ENCODE data around the gene TRMT112.
A peak's percentile ranks its signal among the peaks of the same experiment; 100 is the strongest.

Gene TRMT112

GRCh38 chr11:64349404-64349803, 32.0 kb upstream of the TRMT112 start:
- no peak for DNase-seq

DNA sequence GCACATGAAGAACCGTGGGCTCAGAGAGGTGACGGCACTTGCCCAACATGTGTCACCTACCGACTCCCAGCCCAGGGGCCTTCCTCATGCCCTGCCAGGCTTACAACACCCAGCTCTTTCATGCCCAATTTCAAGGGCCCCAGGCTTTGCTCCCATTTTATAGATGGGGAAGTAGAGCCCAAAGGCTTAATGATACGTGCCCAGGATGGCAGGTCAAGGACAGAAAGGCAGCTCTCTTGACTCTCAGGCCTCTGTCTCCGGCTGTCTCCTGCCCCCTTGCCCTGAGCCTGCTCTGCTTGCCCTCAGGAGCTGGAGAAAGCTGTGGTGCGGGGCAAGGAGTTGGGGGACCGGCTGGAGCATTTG, 31.6 kb upstream of the TRMT112 start:
- no peak for DNase-seq

- no peak for DNase-seq
Observed at GRCh38 chr11:64348383-64349024, 31.1 kb upstream of the TRMT112 start.

GRCh38 chr11:64347193-64347867, 30.0 kb upstream of the TRMT112 start:
- DNase-seq = no peak

- DNase-seq = no peak
Observed at GRCh38 chr11:64344787-64345186, 27.4 kb upstream of the TRMT112 start.

GRCh38 chr11:64343767-64344559, 26.6 kb upstream of the TRMT112 start:
- no peak for DNase-seq

DNA sequence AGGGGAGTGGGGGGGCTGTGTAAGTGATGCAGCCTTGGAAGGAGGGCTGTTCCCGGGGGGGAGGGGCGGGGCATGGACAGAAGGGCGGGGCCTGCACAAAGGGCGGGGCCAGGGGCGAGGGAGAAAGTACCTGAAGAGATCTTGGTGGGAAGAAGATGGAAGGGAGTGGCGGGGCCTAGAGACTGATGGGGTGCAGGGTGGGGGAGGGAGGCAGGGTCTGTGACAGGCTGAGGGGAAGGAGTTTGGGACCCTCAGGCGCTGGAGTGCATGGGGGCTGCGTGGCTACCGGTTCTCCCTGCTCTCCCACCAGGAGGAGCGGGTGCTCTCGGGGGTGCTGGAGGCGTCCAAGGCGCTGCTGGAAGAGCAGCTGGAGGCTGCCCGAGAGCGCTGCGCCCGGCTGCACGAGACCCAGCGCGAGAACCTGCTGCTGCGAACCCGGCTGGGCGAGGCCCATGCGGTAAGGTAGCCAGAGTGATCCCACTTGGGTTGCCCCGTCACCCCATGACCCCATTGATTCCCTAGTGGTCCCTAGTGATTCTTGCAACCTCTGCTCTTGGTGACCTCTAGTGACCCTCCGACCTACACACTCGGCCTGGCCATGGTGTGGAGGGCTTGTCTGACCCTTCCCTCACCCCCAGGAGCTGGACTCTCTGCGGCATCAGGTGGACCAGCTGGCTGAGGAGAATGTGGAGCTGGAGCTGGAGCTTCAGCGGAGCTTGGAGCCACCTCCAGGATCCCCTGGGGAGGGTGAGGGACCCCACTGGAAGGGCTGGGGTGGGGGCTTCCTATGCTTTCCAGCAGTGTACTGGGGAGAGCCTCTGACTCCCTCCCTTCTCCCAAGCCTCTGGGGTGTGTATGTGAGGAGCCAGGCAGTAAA, 25.7 kb upstream of the TRMT112 start:
- DNase-seq = no peak

DNA sequence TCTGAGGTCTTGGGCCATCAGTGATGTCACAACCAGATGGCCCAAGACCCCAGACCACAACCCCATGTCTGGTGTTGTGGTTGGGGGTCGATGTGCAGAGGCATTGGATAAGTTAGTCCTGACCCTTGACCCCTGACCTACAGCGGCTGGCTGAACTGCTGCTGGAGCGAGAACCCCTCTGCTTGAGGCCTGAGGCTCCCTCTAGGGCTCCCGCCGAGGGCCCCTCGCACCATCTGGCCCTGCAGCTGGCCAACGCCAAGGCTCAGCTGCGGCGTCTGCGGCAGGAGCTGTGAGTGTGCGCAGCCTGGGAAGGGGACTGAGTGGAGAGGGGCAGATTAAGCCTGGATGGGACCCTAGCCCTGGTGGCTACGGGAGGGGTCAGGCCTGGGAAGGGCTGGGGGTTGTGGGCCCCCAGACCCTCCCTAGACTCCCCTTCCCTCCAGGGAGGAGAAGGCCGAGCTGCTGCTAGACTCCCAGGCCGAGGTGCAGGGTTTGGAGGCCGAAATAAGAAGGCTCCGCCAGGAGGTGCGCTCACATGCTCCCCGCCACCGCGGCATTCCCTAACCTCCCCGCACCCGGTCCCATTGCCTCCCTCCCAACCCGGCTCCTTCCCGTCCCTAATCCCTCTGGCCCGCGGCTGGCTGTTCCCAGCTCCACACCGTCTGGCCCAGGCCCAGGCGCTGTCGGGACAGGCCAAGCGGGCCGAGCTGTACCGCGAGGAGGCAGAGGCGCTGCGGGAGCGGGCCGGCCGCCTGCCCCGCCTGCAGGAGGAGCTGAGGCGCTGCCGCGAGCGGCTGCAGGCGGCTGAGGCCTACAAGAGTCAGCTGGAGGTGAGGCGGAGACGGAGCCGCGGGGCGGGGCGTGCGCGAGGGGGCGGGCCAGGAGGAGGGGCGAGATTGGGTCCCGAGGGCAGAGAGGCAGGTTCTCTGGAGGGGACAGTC, 24.8 kb upstream of the TRMT112 start:
- peak; percentile 93 for DNase-seq

- no peak for DNase-seq
Observed at GRCh38 chr11:64341429-64341828, 24.1 kb upstream of the TRMT112 start.

- DNase-seq = peak; percentile 77
Observed at GRCh38 chr11:64340671-64341335, 23.4 kb upstream of the TRMT112 start.

GRCh38 chr11:64339754-64340408, 22.5 kb upstream of the TRMT112 start, which contains the start of gene CCDC88B:
Gene CCDC88B (plus strand): TSS chr11:64340204. CDS start chr11:64340267, 63 bp downstream.
- peak; percentile 91 for DNase-seq

DNA sequence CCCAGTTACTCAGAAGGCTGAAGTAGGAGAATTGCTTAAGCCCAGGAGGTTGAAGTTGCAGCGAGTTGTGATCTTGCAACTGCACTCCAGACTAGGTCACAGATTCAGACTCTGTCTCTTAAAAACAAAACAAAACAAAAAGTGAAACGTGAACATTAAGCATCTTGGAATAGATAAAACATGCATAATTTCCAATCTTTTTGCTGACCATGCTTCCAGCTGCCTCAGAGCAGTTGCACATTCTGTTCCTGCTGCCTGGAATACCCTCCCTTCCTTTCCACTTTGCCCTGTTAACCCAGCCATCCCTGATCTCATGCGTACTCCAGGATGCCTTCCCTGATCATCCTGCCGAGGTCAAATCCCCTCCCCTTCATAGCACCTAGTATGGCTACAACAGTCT, 21.9 kb upstream of the TRMT112 start:
- DNase-seq = no peak

DNA sequence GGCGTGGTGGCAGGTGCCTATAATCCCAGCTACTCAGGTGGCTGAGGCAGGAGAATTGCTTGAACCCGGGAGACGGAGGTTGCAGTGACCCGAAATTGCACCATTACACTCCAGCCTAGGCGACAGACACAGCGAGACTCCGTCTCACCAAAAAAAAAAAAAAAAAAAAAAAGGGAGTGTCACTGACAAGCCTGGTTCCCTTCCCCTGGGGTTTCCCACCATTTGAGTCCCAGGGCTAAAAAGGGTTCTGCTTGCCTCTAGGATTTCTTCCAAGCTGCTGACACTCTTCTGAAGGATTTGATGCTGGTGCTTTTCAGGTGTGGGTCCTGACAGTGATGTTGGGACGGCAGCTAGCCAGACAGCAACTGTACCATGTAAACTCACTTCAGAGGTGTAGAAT, 21.4 kb upstream of the TRMT112 start:
- no peak for DNase-seq

- no peak for DNase-seq
Observed at GRCh38 chr11:64337538-64338249, 20.3 kb upstream of the TRMT112 start.

DNA sequence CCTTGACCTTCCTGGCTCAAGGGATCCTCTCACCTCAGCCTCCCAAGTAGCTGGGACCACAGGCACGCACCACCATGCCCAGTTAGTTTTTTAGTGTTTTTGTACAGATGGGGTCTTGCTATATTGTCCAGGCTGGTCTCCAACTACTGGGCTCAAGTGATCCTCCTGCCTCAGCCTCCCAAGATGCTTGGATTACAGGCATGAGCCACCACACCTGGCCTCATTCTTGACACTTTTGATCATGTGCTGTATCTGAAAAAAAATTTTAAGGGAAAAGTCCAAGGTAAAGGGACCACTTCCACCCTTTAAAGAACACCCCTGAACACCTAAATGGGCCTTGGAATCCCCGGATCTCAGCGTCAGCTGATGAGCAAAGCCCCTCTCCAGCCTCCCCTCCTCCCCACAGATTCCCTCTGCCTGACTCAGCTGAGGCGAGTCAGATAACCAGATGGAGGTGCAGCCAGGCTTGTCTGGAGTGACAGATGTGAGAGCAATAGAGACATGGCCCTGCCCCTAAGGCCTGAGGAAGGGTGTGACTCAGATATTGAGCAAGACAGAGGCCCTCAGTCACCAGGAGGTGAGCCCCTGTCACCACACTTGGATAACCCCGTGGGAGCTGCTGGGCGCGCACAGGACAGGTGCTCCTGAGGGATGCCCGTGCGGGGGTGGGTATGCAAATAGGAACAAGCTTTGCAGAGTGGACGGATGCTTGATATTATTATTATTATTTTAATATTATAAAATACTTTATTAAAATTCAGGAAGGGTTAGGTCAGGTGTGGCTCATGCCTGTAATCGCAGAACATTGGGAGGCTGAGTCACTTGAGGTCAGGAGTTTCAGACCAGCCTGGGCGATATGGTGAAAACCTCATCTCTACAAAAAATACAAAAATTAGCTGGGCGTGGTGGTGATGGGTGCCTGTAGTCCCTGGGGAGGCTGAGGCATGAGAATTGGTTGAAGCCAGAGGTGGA, 17.7 kb upstream of the TRMT112 start:
- DNase-seq = no peak

DNA sequence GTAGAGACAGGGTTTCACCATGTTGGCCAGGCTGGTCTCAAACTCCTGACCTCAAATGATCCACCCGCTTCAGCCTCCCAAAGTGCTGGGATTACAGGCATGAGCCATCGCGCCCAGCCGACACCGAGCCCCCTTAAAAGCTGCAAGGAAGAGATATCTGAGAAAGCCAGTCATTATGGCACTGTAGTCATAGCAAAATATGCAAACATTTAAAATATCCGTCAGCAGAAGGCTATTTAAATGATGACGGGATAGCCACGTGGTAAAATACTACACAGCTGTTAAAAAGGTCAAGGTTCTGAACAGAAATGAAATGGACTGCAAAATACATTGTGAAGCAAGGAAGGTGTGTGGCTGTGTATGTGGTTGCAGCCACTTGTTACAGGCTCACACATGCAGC, 16.2 kb upstream of the TRMT112 start:
- no peak for DNase-seq

DNA sequence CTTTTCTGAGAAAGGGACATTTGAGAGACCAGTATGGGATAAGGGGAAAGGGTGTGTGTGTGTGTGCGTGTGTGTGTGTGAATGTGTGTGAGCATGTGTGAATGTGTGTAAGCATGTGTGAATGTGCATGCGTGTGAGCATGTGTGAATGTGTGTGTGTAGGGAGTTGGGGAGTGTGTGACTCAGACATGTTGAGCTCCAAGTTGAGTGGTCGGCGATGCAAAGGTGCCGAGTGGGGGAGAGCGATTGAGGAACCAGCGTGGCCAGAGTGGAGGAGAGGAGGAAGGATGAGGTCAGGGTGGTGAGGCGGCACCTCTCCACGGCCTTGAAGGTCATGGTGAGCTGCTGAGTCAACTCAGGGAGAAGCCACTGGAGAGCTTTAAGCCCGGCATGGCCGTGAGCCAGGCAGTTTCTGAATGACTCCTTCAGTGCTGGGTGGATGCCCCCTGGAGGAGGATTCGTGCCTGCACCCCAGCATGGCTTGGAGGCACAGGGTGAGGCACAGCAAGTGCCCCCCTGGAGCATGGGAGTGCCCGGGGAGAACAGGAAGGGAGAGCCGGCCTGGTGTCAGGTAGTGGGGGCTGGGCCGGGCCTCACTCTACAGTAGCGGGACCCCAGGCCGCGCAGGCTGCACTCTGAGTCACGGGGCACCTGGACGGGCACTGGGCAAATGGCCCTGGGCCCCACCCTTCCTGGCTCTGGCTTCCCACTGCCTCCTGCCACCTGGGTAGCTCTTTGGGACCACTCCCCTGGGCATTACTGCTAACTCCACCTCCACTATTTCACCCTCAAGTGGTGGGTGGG, 14.4 kb upstream of the TRMT112 start:
- peak; percentile 75 for DNase-seq

DNA sequence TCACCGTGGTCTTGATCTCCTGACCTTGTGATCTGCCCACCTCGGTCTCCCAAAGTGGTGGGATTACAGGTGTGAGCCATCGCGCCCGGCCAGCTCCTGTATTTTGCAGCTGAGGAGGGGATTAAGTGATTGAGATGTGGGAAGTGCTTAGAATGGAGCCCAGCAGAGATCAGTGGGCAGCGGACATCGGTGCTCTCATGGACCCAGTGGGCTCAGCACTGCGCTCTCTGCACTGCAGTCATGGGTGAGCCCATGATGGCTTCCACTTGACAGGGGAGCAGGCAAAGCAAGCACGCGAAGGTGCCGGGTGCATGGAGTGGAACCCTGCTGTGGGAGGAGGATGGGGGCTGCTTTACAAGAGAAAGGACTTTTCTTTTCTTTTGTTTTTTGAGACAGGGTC, 13.5 kb upstream of the TRMT112 start:
- DNase-seq = no peak

Measured in CD4-positive, alpha-beta T cell treated with Interleukin-21 for 1 hour (primary cell).